Stimulated activated CD8-positive, alpha-beta memory T cell treated with anti-CD3 and anti-CD28 coated beads, Interleukin-4, amount 100 ng/mL, for 24 hours (primary cell): ENCODE measurements around the gene PAXIP1.

Source experiments
- DNase-seq: peaks from one replicate; pipeline ENCODE4 v3.0.0-alpha.2; 2020; ENCODE audit warnings: low read depth

PAXIP1 gene

DNA sequence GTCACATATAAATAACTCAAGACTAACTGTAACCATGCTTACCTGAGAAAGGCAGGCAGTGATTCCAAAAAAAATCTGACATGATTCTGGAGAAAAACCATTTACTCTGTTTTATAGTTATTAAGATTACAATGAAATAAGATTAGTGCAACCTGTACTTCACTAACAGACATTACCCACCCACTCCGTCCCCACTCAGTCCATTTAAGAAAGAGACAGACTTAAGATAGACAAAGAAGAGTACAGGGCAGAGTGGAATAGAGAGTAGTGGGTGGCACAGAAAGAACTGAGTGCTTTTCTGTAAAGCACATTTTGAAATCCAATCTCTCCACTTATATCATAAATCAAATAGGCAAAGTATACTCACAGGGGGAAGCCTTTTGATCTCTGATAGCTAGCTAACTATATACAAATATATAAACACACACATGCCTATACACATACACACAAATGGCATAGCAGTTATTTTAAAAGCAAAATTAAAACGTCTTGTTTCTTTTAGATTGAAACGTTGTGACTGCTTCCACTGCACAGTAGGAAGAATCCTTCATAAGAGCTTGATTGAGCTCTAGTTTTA lies 11.9 kb downstream of the PAXIP1 start:
- DNase-seq = no peak

DNA sequence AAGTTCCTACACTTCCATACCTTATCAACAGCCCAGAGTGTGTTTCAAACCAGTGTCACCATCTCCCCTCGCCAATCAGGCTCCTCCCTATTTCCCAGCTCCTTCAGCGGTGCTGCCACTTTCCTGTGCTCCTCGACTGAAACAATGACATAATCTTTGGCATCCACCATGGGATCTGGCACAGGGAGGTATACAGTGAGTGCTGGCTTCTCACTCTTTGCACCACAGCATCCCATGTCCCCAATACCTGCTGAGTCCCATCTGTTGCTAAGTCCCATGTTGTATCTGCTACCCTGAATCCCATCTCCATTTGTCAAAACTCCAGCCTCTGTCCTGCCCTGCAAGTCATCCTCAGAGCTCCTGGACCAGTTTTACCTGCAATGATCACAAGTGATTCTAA lies 15.4 kb downstream of the PAXIP1 start:
- no peak for DNase-seq

DNA sequence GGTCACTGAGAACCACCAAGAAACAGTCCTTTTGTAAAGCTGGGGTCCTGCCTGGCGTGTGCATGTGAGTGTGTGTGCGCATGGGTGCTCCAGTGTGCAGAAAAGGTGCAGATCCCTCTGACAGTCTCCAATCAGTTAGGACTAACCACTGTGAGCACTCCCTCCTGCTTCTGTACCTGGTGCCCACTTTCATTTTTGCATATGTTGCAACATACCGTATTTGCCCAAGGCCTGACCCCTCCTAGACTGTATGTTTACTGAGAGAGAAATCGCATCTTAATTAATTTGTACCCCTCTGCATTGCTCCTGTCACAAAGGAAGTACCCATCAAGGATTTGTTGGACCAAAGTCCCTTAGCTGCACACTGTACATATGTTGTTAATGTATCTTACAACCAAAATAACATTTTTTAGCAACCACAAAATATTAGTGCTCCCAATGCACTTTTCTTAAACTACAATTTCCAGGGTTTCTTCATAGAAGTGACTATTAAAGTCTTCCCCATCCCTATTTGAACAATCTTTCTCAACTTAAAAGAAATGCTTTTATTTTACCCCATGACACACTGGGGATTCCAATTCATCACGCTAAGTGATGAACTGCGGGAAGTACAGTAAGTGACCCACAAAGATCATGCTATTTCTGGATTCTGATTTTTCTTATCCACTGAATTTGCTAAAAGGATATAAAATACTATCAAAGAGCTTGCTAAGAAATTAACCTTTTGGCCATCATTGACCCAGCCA lies 16.6 kb downstream of the PAXIP1 start:
- no peak for DNase-seq

DNA sequence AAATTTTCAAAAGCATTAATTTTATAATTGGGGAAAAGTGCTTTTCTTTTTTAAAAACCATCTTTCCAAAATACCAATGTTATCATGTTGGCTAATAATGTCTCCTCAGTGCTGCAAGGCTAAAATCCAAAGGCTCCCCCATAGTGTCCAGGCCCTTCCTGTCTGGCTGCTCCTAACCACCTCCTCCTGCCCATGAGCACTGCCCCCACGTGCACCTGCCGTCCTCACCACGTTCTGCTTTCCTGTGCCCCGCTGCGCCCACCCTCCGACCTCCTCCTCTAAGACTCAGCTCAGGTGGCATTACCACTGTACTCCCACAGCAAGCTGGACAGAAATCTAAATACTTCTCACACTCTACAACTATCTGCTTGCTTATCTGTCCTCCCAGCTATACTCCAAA lies 17.7 kb downstream of the PAXIP1 start:
- DNase-seq = no peak

DNA sequence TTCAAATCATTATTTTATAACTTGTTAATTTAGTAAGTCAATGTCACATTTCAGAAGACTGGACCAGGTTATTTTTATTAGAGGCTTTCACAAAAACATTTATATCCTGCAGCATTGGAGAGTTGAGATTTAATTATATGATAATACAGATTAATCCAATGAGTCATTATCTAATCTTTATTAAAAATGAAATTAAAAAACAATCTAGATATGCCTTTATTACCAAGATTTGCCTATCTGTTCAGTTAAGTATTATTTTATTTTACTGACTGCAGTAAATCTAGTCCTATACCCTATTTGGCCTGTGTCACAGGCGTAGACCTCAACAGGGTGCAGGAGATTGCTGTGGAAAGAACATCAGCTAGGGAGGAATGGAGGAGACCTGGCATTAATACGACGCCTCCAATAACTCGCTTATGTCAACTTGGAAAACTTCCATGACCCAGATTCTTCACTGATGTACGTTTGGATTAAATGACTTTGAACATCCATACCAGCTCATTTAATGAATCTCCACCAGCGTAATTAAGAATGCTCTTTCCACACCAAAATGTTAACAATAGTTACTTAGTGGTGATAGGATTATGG lies 18.2 kb downstream of the PAXIP1 start:
- DNase-seq = no peak

DNA sequence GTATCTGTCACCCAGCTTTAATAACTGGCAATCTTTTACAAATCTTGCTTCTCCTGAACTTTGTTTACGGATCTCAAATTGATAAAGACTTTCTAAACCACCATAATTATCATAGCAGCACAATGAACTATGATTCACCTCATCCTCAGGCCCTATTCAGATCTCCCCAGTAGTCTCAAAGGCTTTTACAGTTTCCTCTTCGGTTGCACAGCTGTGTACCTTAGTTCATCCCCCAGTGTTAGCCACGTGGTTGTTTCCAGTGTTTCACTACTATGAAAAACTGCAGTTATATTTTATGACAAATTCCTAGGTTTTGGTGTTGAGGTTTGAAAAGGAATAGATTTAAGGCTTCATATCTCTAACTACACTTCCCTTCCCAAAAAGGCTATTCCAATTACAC lies 24.9 kb downstream of the PAXIP1 start:
- no peak for DNase-seq

DNA sequence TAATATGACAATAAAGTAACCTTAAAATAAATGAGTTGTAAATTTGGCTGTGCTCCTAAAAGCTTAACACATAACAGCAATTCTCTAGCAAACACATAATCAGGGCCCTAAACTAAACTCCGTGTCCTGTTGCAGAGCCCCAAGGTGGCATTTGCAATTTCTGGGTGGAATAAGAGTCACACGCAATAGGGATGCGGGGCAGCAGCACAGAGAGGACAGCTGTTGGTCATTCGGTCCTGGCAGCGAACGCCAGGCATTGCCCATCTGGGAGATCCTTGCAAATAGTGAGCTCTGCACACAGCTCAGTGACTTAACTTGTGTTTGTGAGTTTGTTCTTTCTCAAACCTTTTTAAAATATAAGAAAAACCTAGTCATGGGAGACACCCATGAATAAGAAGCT lies 25.7 kb downstream of the PAXIP1 start:
- DNase-seq = no peak

DNA sequence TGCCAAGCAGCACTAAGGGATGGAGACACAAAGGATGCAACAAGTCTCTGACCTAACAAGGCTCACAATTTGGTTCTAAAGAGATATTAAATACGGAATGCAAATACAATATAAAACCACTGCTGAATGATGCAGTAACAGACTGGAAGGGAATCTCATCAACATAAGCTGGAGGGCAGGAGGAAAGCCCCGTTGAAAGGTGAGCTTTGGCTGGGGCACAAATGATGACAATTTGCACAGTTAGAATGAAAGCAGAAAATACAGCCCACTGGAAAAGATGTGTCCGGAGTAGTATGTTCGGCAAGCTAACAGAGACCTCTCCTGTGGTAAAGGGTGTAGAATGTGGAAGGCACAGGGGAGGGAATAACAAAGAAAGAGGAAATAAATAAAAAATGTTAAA lies 26.1 kb downstream of the PAXIP1 start:
- DNase-seq = no peak

DNA sequence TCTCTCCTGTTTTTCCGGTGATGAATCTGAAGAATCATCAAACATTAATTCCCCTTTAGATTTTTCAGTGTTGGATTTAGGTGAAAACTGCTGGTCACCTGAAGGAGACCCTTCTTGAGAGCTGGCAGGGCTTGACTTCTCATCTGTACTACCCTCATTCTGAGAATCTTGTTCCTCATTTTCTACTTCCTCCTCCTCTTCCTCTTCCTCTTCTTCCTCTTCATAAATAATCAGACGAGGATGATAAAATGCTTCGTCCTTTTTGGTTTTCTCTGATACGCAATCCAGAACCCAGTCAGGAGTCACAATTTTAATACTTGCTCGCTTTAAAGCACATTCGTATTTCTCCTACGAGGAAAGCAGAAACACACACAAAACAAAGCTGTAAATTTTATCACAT lies 26.9 kb downstream of the PAXIP1 start:
- no peak for DNase-seq

DNA sequence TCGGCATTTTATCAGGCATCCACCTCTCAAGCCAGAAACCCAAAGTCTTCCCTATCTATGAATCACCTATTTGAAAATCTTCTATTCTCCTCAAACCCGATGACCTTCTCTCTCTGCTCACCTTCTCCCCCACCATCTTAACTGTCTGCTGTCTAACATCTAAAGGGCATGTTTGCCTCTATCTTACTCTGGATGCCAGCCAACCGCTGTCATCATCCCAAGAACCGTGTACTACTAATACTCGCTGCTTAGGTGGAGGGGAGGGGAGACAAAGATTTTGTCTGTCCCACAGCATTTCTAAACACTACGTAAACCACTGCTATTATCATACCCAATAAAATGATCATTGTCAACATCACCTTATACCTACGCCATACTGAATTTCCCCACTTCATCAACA lies 29.5 kb downstream of the PAXIP1 start:
- DNase-seq = no peak

DNA sequence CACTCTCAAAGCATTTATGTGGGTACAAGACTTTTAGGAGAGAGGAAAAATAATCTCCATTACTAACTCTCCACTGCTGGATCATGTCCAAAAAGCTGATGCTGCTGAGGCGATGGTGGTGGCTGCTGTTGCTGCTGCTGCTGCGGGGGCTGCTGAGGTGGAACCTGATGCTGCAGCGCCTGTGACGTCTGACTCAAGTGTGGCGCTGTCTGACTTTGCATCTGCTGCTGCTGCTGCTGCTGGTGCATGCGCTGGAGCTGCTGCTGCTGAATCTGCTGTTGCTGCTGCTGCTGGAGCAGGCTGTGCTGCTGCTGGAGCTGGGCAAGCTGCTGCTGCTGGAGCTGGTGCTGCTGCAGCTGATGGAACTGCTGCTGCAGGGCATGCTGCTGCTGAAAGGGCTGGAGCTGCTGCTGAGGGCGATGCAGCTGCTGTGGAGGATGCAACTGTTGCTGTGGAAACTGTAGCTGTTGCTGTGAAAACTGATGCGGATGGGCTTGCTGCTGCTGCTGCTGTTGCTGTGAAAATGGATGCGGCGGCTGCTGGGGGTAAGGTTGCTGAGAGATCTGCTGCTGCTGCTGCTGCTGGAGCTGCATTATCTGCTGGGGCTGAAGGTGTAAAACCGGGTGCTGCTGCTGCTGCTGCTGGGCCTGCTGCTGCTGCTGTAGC lies 34.5 kb downstream of the PAXIP1 start:
- no peak for DNase-seq

DNA sequence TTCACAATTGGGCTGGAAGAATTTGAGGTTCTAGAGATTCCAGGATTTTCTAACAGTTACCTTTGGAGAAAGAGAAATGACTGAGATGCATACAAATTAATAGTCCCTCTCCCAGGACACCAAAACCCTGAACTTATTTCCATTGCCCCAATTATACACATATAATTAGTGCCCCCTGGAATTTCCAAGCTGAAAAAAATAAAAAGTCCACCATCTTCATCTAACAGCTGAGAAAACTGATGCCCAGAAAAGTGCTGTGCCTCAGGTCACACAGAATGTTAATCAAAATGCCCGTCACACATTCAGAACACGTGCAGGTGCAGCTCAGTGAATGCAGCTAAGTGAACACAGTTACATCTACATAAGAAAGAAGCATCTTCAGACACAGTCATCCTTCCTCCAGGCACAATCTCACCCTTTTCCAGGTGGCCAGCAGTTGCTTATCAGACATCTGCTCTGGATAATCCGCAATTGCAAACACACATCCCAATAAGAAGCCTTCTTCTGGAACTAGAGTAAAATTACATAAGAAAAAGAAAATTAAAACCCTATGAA lies 35.4 kb downstream of the PAXIP1 start:
- no peak for DNase-seq

DNA sequence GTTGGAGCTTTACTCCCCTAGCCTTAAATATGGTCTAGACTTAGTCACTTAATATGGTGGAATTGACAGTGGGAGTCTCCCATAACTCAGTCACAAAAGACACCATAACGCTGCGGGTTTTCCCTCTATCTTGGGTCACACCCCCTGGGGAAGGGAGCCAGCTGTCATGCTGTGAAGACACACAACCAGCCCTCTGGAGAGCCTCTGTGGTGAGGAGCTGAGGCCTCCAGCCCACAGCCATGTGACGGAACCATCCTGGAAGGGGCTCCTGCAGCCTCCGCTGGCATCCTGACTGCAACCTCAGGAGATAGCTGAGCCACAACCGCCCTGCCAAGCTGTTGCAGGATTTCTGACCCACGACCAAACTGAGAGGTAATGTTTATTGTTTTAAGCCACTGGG lies 37.9 kb downstream of the PAXIP1 start:
- no peak for DNase-seq

DNA sequence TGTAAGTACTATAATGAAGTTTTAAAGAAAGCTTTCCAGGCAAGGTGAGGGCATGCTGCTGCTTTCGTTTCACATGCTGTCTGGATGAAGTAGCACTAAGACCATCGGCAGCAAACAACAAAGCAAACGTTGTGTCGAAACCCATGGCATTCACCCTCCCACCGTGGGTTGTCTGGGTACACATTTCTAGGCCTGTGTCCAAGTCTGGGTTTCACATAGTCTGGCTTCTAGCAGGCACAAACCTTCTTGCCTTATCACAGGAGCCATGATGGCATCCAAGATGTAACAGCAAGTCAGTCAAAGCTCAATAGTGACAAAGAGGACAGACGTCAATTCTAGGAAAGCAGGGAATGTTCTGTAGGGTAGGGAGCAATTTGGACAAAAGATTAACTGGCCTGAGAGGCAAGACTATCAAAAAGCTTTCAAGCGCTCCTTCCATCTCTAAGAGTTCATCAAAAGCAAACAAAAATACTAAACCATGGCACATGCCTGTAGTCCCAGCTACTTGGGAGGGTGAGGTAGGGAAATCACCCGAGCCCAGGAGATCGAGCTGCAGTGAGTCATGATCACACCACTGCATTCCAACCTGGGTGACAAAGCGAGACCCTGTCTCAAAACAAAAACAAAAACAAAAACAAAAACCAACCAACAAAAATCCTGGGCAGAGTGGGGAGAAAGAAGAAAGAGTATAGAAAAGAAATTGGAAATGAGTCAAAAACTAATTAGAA lies 42.7 kb downstream of the PAXIP1 start:
- DNase-seq = no peak

DNA sequence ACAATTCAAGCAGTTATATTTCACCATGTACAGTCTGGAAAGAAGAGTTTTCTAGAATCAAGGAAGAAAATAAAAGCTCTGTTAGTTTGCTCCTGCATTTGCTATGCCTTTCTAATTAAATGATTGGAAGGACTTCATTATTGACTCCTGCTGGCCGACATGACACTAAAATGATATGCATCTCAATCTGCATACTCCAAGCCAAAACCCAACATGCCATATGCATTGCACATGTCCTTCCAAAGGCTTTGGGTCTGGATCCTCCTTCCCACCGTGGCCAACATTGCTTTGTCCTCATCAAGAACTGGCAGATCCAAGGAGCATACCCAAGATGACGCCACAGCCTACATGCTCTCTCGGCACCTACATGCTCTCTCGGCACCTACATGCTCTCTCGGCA lies 46.5 kb downstream of the PAXIP1 start:
- DNase-seq = no peak

DNA sequence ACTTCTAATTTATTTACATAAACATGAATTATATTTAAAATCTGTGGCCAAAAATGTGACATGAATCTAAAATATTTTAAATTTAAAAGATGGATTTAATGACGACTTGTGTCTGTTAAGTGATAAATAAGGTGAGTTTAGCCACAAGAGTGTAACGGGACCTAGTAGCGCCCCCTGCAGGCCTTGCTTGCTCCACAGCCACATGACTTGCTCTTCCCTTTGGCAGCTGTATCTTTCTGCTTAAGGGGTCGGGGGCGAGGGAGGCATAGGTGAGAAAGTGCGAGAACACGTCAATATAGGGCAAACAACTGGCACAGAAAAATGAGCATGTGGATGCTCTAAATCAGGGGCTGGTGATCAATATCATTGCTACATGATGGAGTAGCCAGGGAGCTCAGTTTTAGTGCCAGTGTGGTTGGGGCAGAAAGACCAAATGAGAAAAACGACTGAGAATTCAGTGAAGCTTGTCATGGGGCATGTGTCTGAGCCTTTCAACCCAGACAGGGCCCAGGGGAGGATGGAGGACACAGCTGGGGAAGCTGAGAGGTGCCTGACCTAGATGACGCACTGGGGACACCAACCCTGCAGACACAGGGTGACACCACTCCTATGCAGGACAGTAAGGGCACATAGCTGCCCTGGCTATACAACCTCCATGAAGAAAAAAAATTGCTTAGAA lies 49.8 kb downstream of the PAXIP1 start:
- peak; percentile 45 for DNase-seq

DNA sequence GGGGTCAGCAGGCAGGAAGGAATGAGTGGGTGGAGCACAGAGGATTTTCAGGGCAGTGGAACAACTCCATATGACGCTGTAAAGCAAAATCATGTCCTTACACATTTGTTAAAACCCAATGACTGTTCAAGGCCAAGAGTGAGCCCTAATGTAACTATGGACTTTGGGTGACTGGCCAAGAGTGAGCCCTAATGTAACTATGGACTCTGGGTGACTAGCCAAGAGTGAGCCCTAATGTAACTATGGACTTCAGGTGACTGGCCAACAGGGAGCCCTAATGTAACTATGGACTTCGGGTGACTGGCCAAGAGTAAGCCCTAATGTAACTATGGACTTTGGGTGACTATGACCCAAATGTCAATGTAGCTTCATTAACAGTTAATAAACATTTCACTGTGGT lies 52.0 kb downstream of the PAXIP1 start:
- no peak for DNase-seq

DNA sequence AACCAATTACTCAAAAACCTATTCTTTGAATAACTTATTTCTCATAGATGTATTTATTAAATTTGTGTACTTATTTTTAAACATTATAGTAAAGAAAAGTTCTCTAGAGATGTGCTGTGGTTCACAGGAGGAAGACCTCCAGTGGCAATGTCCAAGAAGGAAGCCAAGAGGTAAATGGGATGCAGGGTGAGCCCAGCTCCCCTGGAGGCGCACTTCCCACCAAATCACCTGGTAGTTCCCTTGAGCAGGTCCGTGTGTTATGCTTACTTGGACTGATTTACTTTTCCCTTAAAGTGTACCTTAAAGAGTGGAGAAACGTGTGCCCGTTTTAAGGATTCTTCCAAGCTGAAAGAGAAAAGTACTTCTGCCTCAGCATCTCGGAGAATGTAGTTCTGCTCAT lies 55.3 kb downstream of the PAXIP1 start:
- DNase-seq = no peak

DNA sequence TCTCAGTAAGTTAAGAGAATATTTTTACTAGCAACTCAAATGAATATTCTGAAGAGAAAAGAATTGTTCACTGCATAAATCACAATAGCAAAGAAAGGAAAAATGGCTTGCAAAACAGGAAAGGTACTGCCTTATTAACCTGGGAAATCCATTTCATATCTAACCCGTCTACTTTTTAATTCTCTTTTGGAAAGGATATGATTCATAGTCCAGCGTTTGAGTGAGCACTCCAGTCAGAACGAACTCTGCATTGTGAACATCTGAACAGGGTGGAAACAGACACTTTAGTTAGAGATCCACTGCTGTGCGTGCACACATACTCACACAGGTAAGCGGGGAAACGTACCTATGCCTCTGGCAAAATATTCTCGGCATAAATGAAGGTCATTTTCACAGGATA lies 56.8 kb downstream of the PAXIP1 start:
- DNase-seq = no peak

DNA sequence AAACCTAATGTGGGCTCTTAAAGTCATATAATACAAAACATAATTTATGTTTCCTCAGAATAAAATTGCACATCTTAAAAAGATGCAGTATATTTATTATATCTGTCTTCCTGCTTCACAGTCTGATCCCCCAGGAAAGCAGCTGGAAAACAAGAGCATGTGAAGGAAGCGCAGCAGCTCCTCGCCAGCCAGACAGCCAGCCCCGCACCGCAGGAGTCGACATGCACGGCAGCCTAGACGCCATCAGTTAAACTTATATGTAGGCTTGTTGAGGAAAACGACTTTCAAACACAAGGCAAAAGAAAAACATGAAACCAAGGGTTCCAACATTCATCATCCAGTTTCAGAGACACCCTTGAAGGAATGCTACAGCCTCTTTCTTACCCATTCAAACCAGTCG lies 59.0 kb downstream of the PAXIP1 start:
- DNase-seq = no peak

DNA sequence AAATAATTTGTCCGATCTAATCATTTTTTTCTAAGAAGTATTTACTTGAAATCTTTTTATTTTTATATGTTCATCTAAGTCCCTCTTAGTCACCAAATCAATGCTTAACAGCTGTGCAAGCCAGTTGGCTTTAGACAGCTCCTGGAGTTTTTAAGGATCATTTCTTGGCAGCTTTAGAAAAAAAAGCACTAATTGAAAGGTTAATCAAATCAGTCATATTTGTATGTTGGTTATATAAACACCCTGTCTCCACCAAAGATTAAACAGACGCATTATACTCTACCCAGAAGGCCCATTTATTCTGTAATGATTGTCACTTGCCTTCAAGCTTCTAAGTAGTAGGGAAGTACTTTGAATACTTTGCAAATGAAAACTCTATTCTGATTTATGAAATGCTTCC lies 60.2 kb downstream of the PAXIP1 start:
- DNase-seq = no peak

DNA sequence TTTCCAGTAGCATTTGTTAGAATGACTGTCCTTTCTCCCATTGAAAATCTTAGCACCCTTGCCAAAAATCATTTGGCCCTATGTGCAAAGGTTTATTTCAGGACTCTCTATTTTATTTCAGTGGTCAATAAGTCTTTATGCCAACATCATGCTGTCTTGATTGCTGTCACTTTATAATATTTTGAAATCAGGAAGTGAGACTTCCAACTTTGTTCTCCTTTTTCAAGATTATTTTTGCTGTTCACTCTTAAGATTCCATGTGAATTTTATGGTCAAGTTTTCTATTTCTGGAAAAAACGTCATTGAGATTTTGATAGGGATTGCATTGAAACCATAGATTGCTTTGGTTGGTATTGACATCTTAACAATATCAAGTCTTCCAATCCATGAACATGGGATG lies 65.1 kb downstream of the PAXIP1 start:
- no peak for DNase-seq
